Trophoblast cell (in vitro differentiated cells and primary cell): Measurements from ENCODE around the gene HADHA.
A peak's percentile ranks its signal among the peaks of the same experiment; 100 is the strongest.

Experiments used
- DNase-seq, 2 donors: peaks; one replicate each; pipeline ENCODE4 v3.0.0-alpha.2; 2016
- H2AFZ ChIP-seq: 2 replicates; pipeline ENCODE4 v1.6.1; 2013; ENCODE audit warnings: low read length, moderate library complexity, mild to moderate bottlenecking; ENCODE audit not compliant: insufficient read depth, poor library complexity
- H2AK5ac ChIP-seq: 2 replicates; pipeline ENCODE4 v1.6.1; 2013; ENCODE audit warnings: mild to moderate bottlenecking, low read length
- H2BK120ac ChIP-seq: 2 replicates; pipeline ENCODE4 v1.6.1; 2013; ENCODE audit warnings: low read length, mild to moderate bottlenecking, moderate library complexity; ENCODE audit not compliant: insufficient read depth, poor library complexity
- H2BK12ac ChIP-seq: 2 replicates; pipeline ENCODE4 v1.6.1; 2013; ENCODE audit warnings: mild to moderate bottlenecking, low read length, moderate library complexity
- H2BK5ac ChIP-seq: 2 replicates; pipeline ENCODE4 v1.6.1; 2013; ENCODE audit warnings: low read length, low read depth, moderate library complexity, mild to moderate bottlenecking; ENCODE audit not compliant: poor library complexity
- H3K14ac ChIP-seq: 2 replicates; pipeline ENCODE4 v1.6.1; 2013; ENCODE audit warnings: mild to moderate bottlenecking, low read length
- H3K18ac ChIP-seq: 2 replicates; pipeline ENCODE4 v1.6.1; 2013; ENCODE audit warnings: mild to moderate bottlenecking, low read length
- H3K23ac ChIP-seq: 2 replicates; pipeline ENCODE4 v1.6.1; 2013; ENCODE audit warnings: low read length
- H3K27ac ChIP-seq: 2 replicates; pipeline ENCODE4 v1.5.1; 2013; ENCODE audit warnings: low read depth, mild to moderate bottlenecking, inconsistent platforms, low read length, moderate library complexity
- H3K27me3 ChIP-seq: 2 replicates; pipeline ENCODE4 v1.6.1; 2013; ENCODE audit warnings: inconsistent platforms, mild to moderate bottlenecking, low read length, moderate library complexity; ENCODE audit not compliant: insufficient read depth
- H3K36me3 ChIP-seq, 2 experiments: 1 replicate in 1 of 2; 2 replicates in 1 of 2; pipeline ENCODE4 v1.6.1; 2013; ENCODE audit warnings: low read length in 2 of 2, mild to moderate bottlenecking in 2 of 2, moderate library complexity in 1 of 2; ENCODE audit not compliant: insufficient read depth in 2 of 2, control insufficient read depth in 1 of 2
- H3K4ac ChIP-seq: 2 replicates; pipeline ENCODE4 v1.6.1; 2013; ENCODE audit warnings: low read depth, mild to moderate bottlenecking, low read length, moderate library complexity
- H3K4me1 ChIP-seq, 2 experiments: 1 replicate in 1 of 2; 2 replicates in 1 of 2; pipeline ENCODE4 v1.6.1; 2013; ENCODE audit warnings: low read length in 2 of 2, mild to moderate bottlenecking in 2 of 2, moderate library complexity in 1 of 2; ENCODE audit not compliant: insufficient read depth in 2 of 2, control insufficient read depth in 1 of 2
- H3K4me2 ChIP-seq: 2 replicates; pipeline ENCODE4 v1.6.1; 2013; ENCODE audit warnings: inconsistent platforms, mild to moderate bottlenecking, low read length, moderate library complexity
- H3K4me3 ChIP-seq: 2 replicates; pipeline ENCODE4 v1.5.1; 2013; ENCODE audit warnings: mild to moderate bottlenecking, low read depth, low read length, inconsistent platforms
- H3K79me1 ChIP-seq: one replicate; pipeline ENCODE4 v1.6.1; 2013; ENCODE audit warnings: low read length
- H3K79me2 ChIP-seq: 2 replicates; pipeline ENCODE4 v1.6.1; 2013; ENCODE audit warnings: low read length, mild to moderate bottlenecking; ENCODE audit not compliant: control insufficient read depth, insufficient read depth, poor library complexity
- H3K9ac ChIP-seq: 2 replicates; pipeline ENCODE4 v1.6.1; 2013; ENCODE audit warnings: mild to moderate bottlenecking, low read length
- H3K9me3 ChIP-seq: 2 replicates; pipeline ENCODE4 v1.6.1; 2013; ENCODE audit warnings: low read depth, mild to moderate bottlenecking, control low read depth, inconsistent platforms, low read length; ENCODE audit not compliant: insufficient read depth
- H4K12ac ChIP-seq: 2 replicates; pipeline ENCODE4 v1.6.1; 2013; ENCODE audit warnings: low read depth, mild to moderate bottlenecking, low read length, moderate library complexity
- H4K8ac ChIP-seq: 2 replicates; pipeline ENCODE4 v1.6.1; 2013; ENCODE audit warnings: low read depth, mild to moderate bottlenecking, low read length, moderate library complexity
- H4K91ac ChIP-seq: one replicate; pipeline ENCODE4 v1.6.1; 2013; ENCODE audit warnings: low read depth, mild to moderate bottlenecking, low read length, moderate library complexity
- WGBS: extraction: QIAGEN DNeasy Blood & Tissue Kit; methylation state at CpG from one replicate; pipeline ENCODE4 v1.1.7; 2013; ENCODE audit warnings: missing lambda C conversion rate; ENCODE audit not compliant: insufficient read length, insufficient coverage; ENCODE audit errors: extremely low coverage; 5-methylcytosine and 5-hydroxymethylcytosine counted together

The HADHA gene

DNA sequence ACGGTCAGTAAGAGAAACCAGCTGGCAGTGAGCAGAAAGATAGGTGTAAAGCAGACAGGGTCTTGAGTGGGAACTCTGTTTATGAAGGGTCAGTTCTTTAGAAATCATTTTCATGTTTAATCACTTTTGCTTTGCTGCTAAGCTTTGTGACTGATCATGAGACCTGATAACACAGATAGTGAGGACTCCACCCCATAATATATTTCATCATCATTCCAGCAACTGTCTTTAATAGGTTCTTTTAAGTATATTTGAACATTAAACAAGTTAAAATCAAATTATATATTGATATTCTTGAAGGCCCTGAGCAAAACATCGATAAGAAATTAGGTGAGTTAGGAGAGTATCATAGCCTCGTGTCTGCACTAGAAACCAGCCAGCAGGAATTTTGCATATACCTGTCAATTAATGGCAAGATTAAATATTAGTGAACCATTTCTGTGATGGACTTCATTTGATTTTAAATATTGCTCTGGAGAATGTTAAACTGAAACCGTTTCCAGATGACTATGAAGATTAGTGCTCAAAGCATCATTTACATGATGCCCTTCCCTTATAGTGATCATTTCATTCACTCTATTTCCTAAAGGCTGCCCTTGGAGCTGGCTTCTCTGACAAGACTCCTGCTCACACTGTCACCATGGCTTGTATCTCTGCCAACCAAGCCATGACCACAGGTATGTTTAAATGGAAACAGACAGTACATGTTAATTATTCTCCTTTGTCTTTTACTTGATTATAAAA lies 32.2 kb upstream of the HADHA start:
- Histone ChIP-seq H2BK5ac (no peak overlapping the region), H3K27ac (no peak overlapping the region), H3K4me2 (no peak overlapping the region)

DNA sequence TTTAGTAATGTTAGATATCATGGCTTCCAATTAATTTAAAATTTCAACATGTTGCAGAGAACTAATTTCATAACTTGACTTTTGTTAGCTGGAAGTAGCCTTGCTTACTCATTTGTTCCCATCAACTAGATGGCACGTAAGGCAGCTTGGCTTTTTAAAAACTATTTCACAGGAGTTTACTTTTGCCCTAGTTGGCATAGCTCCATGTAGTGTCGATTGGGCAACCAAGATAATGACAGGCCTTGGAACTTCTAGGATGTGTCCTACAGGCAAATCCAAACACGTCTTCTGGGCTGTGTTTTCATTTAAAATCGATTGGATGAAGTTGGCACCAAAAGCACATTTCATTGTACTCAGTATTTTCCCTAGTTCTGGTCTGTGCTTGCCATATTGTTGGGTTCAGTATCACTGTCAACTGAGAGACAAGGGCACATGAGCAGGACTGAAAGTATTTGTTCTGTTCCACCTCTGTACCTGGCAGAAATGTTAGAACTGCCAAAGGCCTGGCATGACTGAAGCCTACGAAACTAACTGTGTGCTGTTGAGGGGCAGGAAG lies 29.7 kb upstream of the HADHA start:
- Histone ChIP-seq H3K27ac (no peak overlapping the region), H4K91ac (no peak overlapping the region), H4K8ac (no peak overlapping the region), H3K23ac (no peak overlapping the region), H2BK12ac (no peak overlapping the region), H3K4me2 (no peak overlapping the region), H2AFZ (no peak overlapping the region), H3K36me3 (peaks cover 6 to 8% of the 10 kb centered on the region in 2 experiments), H2AK5ac (no peak overlapping the region), H3K18ac (no peak overlapping the region), H3K14ac (no peak overlapping the region), H3K4me3 (no peak overlapping the region), H3K79me1 (no peaks in the 10 kb centered on the region), H3K4ac (no peak overlapping the region), H2BK120ac (no peak overlapping the region), H2BK5ac (no peak overlapping the region), H3K27me3 (no peaks in the 10 kb centered on the region), H4K12ac (no peak overlapping the region), H3K9me3 (no peaks in the 10 kb centered on the region), H3K79me2 (no peaks in the 10 kb centered on the region), H3K9ac (no peak overlapping the region), H3K4me1 (no peaks in the 10 kb centered on the region)
- WGBS = no CpG with 5 or more reads among the region's 5 CpGs
- peak; percentile 88 to 97 for DNase-seq

More for the DNA sequence above, 32.2 kb upstream of the HADHA start:
- WGBS = no CpG with 5 or more reads among the region's 4 CpGs
- Histone ChIP-seq H3K4me3 (no peak overlapping the region), H3K9me3 (no peaks in the 10 kb centered on the region), H2AFZ (no peak overlapping the region), H3K36me3 (peaks cover 12 to 15% of the 10 kb centered on the region in 2 experiments), H3K23ac (no peak overlapping the region), H2BK12ac (no peak overlapping the region), H2AK5ac (no peak overlapping the region), H4K91ac (no peak overlapping the region), H3K4ac (no peak overlapping the region), H3K79me1 (no peaks in the 10 kb centered on the region), H3K27me3 (no peaks in the 10 kb centered on the region), H2BK120ac (no peak overlapping the region), H3K18ac (no peak overlapping the region), H3K4me1 (no peaks in the 10 kb centered on the region), H4K8ac (no peak overlapping the region), H3K79me2 (no peaks in the 10 kb centered on the region), H3K14ac (no peak overlapping the region), H3K9ac (no peak overlapping the region), H4K12ac (no peak overlapping the region)
- DNase-seq = no peak

DNA sequence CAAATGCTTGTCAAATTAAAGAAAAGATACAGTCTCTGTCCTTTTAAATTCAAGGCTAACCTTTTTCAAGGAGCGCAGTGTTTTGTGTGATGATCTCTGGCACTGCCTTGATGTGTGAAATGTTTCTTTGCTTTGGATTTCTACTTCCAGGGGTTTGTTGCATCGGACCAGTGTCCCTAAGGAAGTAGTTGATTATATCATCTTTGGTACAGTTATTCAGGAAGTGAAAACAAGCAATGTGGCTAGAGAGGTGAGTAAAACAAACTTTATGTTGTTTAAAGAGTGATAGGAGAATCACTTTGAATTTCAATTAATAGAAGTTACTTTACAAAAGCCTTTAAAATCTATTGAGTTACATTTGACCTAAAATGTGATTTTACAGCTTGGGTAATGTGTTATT lies 29.1 kb upstream of the HADHA start:
- H3K27me3 ChIP-seq = no peaks in the 10 kb centered on the region
- no peak overlapping the region for H3K18ac ChIP-seq
- H3K27ac ChIP-seq = no peak overlapping the region
- no peak overlapping the region for H2AFZ ChIP-seq
- H2AK5ac ChIP-seq = no peak overlapping the region
- H3K79me1 ChIP-seq = no peaks in the 10 kb centered on the region
- H4K12ac ChIP-seq = no peak overlapping the region
- no peak overlapping the region for H2BK120ac ChIP-seq
- no CpG with 5 or more reads among the region's 2 CpGs for WGBS
- no peaks in the 10 kb centered on the region for H3K9me3 ChIP-seq
- no peak overlapping the region for H4K91ac ChIP-seq
- H2BK12ac ChIP-seq = no peak overlapping the region
- H3K4me2 ChIP-seq = no peak overlapping the region
- H3K4ac ChIP-seq = no peak overlapping the region
- no peak overlapping the region for H3K14ac ChIP-seq
- peaks cover 4 to 7% of the 10 kb centered on the region in 2 experiments for H3K36me3 ChIP-seq
- no peaks in the 10 kb centered on the region for H3K79me2 ChIP-seq
- no peak overlapping the region for H4K8ac ChIP-seq
- no peak for DNase-seq
- H2BK5ac ChIP-seq = no peak overlapping the region
- H3K4me3 ChIP-seq = no peak overlapping the region
- H3K23ac ChIP-seq = no peak overlapping the region
- H3K4me1 ChIP-seq = no peaks in the 10 kb centered on the region
- H3K9ac ChIP-seq = no peak overlapping the region

DNA sequence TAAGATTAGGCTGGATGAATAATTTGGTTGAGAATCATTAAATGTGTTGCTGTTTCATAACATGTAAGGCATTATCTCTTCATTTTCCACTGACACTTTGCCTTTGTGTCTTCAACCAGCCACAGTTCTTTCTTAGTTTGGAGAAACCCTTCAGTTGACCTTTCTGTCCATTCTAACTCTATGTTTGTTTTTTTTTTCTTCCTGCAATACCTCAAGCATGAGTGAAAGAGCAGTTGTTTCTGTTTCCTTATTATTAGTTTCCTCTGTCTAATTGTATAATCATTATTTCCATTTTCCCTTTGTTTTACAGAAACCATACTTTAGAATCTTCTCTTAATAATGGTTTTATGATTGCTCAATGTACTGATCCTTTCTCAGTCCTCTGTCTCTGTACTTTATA lies 25.9 kb upstream of the HADHA start:
- no peak for DNase-seq
- Histone ChIP-seq H3K9me3 (no peaks in the 10 kb centered on the region), H3K4me3 (no peak overlapping the region), H3K9ac (no peak overlapping the region), H3K23ac (no peak overlapping the region), H3K4me1 (no peaks in the 10 kb centered on the region), H2AK5ac (no peak overlapping the region), H2BK5ac (no peak overlapping the region), H3K4me2 (no peak overlapping the region), H4K8ac (no peak overlapping the region), H3K14ac (no peak overlapping the region), H3K79me2 (no peaks in the 10 kb centered on the region), H4K91ac (no peak overlapping the region), H3K79me1 (no peaks in the 10 kb centered on the region), H3K27ac (no peak overlapping the region), H3K4ac (no peak overlapping the region), H3K36me3 (peaks cover 2 to 4% of the 10 kb centered on the region in 2 experiments), H2BK12ac (no peak overlapping the region), H3K27me3 (no peaks in the 10 kb centered on the region), H2BK120ac (no peak overlapping the region), H4K12ac (no peak overlapping the region), H2AFZ (no peak overlapping the region), H3K18ac (no peak overlapping the region)
